ENCODE data around the gene ZSCAN22. TPM values are rescaled to one million over a fixed set of nuclear protein-coding genes. Genes with fewer than 3 reads are reported as not detected.
"Not testable (repeated sequence)": the region's sequence is repeated elsewhere in the genome, so short reads cannot be mapped to it uniquely, and the experiment has no call there.

ZSCAN22 gene
- total and polyA plus RNA-seq, 2 of the 13 experiments (the other 11 are each of a cell fraction or from before 2014, with no cell fraction given): 2.5 to 3.5 TPM

GRCh38 chr19:58310685-58311084, 16.1 kb upstream of the ZSCAN22 start:
- H3K4me2 ChIP-seq (ENCODE audit: low read depth, low read length); POLR2A ChIA-PET; DNase-seq (ENCODE audit: low spot score); H3K27ac ChIP-seq (ENCODE audit: extremely low read length, insufficient read depth, low read length); H3K9me3 ChIP-seq (ENCODE audit: low read length); H4K20me1 ChIP-seq (ENCODE audit: insufficient read depth, low read length); FAIRE-seq; intact Hi-C loops (cut with micrococcal nuclease; ENCODE audit: unreplicated experiment); H2AFZ ChIP-seq (ENCODE audit: low read length); in situ Hi-C loops (cut with HindIII; ENCODE audit: extremely low pct_ligation_motif_present, low pct_unique_long_range_greater_than_20kb); H3K4me3 ChIP-seq (replicated peaks in 1 of 3; ENCODE audit: insufficient read depth in 1 of 3, low read depth in 2 of 3, low read length in 3 of 3); H3K27me3 ChIP-seq (ENCODE audit: control insufficient read depth in 1 of 2, insufficient read depth in 2 of 2, low read length in 2 of 2); BruUV-seq (replicated peaks); H3K9ac ChIP-seq (ENCODE audit: insufficient read depth, low read depth, low read length); ATAC-seq: not testable (repeated sequence)
- H3K4me1 ChIP-seq (ENCODE audit: insufficient read depth, low read length): peaks cover 19% of the 10 kb centered on the region
- 91% methylated on average over 13 of the region's 13 CpGs for WGBS (ENCODE audit: low lambda C conversion rate)
- TF ChIP-seq POGZ (CRISPR knock-in tag; IDR thresholded peaks at IDR 0.05): 0 out of 2 replicates have a peak, but pooled peaks have one; percentile 32
- TF ChIP-seq, protein P1, sequence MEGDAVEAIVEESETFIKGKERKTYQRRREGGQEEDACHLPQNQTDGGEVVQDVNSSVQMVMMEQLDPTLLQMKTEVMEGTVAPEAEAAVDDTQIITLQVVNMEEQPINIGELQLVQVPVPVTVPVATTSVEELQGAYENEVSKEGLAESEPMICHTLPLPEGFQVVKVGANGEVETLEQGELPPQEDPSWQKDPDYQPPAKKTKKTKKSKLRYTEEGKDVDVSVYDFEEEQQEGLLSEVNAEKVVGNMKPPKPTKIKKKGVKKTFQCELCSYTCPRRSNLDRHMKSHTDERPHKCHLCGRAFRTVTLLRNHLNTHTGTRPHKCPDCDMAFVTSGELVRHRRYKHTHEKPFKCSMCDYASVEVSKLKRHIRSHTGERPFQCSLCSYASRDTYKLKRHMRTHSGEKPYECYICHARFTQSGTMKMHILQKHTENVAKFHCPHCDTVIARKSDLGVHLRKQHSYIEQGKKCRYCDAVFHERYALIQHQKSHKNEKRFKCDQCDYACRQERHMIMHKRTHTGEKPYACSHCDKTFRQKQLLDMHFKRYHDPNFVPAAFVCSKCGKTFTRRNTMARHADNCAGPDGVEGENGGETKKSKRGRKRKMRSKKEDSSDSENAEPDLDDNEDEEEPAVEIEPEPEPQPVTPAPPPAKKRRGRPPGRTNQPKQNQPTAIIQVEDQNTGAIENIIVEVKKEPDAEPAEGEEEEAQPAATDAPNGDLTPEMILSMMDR (CRISPR knock-in tag; IDR thresholded peaks at IDR 0.05): peak; percentile 66
- TF ChIP-seq ZBTB33 (CRISPR knock-in tag; IDR thresholded peaks at IDR 0.05): peak; percentile 98
- peak; percentile 60; the same call in 1 of the 2 replicates for TF ChIP-seq ZBTB38 (CRISPR knock-in tag; IDR thresholded peaks at IDR 0.05)
- peak; percentile 53 for TF ChIP-seq STAG1 (CRISPR knock-in tag; IDR thresholded peaks at IDR 0.05)
- peak; percentile 58; the same call in 1 of the 2 replicates for TF ChIP-seq RAD21 (CRISPR knock-in tag; IDR thresholded peaks at IDR 0.05)
- TF ChIP-seq, protein P2, sequence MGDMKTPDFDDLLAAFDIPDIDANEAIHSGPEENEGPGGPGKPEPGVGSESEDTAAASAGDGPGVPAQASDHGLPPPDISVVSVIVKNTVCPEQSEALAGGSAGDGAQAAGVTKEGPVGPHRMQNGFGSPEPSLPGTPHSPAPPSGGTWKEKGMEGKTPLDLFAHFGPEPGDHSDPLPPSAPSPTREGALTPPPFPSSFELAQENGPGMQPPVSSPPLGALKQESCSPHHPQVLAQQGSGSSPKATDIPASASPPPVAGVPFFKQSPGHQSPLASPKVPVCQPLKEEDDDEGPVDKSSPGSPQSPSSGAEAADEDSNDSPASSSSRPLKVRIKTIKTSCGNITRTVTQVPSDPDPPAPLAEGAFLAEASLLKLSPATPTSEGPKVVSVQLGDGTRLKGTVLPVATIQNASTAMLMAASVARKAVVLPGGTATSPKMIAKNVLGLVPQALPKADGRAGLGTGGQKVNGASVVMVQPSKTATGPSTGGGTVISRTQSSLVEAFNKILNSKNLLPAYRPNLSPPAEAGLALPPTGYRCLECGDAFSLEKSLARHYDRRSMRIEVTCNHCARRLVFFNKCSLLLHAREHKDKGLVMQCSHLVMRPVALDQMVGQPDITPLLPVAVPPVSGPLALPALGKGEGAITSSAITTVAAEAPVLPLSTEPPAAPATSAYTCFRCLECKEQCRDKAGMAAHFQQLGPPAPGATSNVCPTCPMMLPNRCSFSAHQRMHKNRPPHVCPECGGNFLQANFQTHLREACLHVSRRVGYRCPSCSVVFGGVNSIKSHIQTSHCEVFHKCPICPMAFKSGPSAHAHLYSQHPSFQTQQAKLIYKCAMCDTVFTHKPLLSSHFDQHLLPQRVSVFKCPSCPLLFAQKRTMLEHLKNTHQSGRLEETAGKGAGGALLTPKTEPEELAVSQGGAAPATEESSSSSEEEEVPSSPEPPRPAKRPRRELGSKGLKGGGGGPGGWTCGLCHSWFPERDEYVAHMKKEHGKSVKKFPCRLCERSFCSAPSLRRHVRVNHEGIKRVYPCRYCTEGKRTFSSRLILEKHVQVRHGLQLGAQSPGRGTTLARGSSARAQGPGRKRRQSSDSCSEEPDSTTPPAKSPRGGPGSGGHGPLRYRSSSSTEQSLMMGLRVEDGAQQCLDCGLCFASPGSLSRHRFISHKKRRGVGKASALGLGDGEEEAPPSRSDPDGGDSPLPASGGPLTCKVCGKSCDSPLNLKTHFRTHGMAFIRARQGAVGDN (CRISPR knock-in tag; IDR thresholded peaks at IDR 0.05): 0 out of 2 replicates have a peak, but pooled peaks have one; percentile 7
- peak; percentile 44; the same call in 1 of the 2 replicates for TF ChIP-seq ZMYM4 (CRISPR knock-in tag; IDR thresholded peaks at IDR 0.05)
- CTCF ChIA-PET (ENCODE audit: low intra/inter-chr PET ratio, low total read pairs): interaction anchor here (2.4 kb wide), 1 partner anchor 129 kb away, joined by 11 read pairs; the partner anchor contains the start of gene ZNF274
- peaks cover 15% of the 10 kb centered on the region for H3K79me2 ChIP-seq (ENCODE audit: insufficient read depth, low read length)
- peaks cover 13 to 57% of the 10 kb centered on the region in 2 experiments for H3K36me3 ChIP-seq (replicated peaks in 1 of 2; ENCODE audit: control insufficient read depth in 1 of 2, insufficient read depth in 2 of 2, low read length in 2 of 2)
